UCSD-AML1 (cell line): ENCODE measurements around the gene SPEG.

Experiments
- DNase-seq: peaks from one replicate; lab custom pipeline; 2025; ENCODE audit not compliant: unreplicated experiment; lab: John Stamatoyannopoulos, UW

SPEG gene

DNA sequence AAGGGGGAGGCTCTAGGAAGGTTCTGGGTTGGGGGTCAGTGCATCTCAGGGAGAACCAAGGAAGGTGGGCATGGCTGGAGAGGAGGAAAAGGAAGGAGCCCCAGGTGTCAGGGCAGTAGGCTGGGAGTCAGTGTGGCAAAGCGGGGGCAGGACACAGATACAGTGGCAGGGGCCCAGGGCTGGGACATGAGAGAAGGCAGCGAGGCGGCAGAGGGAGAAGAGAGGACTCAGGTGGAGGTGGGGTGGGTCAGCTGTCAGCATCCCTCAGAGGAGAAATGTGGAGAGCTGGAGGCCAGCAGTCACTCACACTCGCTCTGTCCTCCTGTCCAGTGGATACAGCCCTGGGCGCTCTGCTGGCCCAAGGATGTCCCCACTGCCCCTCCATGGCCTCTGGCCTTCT, 58.4 kb downstream of the SPEG start:
- DNase-seq, result no peak

GRCh38 chr2:219494952-219495530, 60.4 kb downstream of the SPEG start:
- DNase-seq, result no peak

GRCh38 chr2:219495531-219496122, 61.0 kb downstream of the SPEG start:
- peak; percentile 55 for DNase-seq

DNA sequence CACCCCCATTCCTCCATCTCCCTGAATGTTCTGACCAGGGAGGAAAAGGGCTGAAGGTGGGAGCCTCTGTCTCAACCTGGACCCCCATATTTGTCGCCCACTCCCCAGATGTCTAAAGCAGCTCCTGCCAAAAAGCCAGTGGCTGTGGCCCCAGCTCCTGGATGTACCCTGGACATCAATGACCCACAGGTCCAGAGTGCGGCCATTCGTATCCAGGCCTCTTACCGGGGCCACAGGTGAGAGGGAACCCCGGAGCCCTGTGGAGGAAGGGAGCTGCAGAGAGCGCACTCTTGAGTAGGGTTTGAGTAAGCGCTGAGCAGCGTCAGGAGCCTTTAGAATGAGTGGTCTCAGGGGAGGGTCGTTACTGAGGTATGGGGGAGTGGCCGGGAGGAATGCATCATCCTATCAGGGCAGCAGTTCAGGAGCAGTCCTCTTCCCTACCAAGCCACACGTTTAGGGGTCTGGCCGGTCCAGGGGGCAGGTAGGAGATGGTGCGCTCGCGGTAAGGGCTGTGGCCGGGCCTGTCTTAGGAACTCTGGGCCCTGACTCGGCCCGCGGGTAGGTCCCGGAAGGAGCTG, 61.7 kb downstream of the SPEG start:
- DNase-seq, result no peak

GRCh38 chr2:219496825-219497494, 62.3 kb downstream of the SPEG start:
- no peak for DNase-seq

DNA sequence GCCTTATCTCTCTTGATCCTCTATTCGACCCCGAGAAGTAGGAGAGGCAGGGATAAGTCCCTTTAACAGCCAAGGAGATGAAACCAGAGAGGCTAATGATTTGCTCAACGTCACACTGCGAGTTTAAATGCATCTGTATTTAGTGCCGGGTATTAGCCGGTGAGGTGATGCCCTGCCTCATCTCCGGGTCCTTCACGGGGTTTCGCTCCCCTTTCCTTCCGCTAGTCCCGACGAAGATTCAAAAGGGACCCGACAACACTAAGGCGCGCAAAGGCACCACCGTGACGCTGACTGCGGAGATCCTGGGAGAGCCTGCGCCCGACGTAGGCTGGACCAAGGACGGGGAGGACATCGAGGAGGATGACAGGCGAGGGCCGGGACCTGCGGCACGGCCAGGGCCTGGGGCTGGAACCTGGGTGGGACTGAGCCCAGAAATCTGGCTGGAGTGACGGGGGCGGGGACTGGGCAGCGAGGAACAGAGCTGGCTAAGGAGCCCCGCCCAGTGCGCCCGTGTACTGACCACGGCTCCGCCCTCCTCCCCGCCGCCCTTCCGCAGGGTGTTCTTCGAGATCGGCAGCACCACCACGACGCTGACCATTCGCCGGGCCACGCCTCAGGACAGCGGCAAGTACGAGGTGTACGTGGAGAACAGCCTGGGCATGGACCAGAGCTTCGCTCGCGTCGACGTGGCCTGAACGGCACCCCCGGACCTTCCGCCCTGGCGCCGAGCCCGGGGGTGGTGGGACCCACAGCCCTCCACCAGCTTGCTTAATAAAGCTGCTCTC, 63.0 kb downstream of the SPEG start:
- DNase-seq, result peak; percentile 74

GRCh38 chr2:219498280-219499057, 63.8 kb downstream of the SPEG start, which contains the start of gene GMPPA:
TSS of gene GMPPA (plus strand) at chr2:219498891. CDS start at chr2:219499976, 1,085 bp downstream.
- peak; percentile 96 for DNase-seq

DNA sequence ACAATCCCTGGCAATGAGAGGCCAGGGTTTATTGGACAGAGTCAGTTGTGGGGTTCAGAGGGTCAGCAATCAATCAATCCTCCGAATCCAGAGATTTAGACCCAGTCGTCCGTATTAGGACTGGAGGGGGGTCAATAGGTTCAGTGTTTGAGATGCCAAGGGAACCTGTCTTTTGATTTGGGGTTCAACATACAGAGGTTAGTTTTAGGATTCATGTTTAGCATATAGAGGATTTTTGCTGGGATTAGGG, 64.3 kb downstream of the SPEG start:
- DNase-seq, result no peak

GRCh38 chr2:219499555-219499954, 64.9 kb downstream of the SPEG start:
- DNase-seq, result no peak

GRCh38 chr2:219500135-219500534, 65.5 kb downstream of the SPEG start:
- DNase-seq, result no peak

- no peak for DNase-seq
These were observed 67.2 kb downstream of the SPEG start for GRCh38 chr2:219501849-219502248.

- no peak for DNase-seq
These were observed 68.0 kb downstream of the SPEG start for GRCh38 chr2:219502618-219503017.

GRCh38 chr2:219505585-219505984, 70.9 kb downstream of the SPEG start:
- no peak for DNase-seq

DNA sequence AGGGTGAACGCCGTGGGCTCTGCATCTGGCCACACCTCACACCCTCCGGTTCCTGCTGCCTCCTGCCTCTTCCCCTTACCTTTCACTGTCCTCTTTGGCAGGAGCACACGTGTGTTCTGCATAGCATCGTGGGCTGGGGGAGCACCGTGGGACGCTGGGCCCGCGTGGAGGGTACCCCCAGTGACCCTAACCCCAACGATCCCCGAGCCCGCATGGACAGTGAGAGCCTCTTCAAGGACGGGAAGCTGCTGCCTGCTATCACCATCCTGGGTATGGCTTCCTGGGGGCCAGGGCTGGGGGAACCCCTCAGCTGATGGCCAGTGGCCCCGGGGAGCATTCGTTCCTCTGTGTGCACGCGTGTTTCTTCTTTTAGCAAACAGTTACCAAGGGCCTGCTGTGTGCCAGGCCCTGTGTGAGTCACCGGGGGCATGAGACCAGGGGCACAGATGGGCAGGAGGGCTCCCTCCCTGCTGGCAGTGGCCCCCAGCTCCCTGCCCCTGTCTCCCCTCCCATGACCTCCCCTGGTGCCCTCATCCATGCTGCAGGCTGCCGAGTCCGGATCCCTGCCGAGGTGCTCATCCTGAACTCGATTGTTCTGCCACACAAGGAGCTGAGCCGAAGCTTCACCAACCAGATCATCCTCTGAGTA, 71.6 kb downstream of the SPEG start:
- no peak for DNase-seq

- DNase-seq, result no peak
These were observed 72.3 kb downstream of the SPEG start for GRCh38 chr2:219506802-219507526.

DNA sequence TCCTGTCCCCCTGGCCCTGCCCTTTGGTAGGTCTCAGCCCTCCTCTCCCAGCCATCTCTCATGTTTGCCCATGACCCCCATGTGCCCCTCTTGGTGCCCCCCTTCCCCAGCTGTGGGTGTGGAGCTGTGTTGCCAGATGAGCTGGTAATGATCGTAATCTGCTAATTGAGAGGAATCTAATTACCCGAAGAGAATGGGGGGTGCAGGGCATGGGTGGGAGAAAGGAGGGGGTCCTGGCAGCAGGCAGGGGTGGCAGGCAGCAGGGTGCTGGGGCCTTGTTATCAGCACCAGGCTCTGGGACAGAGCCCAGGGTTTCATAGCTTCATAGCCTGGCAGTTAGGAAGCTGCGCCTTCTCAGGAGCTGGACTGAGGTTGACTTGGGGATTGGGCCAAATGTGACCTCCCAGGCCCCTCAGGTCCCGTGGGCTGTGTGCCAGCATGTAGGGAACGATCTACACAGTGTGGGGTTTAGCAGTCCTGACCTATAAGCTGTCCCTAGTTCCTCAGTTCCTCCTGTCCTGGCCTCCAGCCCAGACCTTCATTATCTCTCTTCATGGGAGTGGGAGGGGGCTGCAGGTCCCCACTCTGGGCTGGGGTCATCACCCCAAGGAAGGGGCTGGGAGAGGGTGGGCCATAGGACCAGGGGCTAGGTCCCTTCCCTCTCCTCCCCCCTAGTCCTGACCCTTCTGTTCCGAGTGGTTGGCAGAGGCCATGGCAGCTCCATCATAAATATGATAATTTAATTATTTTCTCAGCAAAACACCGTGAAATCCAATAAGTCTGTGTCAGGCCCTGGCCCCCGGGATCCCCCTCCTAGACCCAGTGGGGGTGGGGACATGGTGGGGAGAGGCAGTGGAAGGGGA, 73.2 kb downstream of the SPEG start:
- DNase-seq, result no peak

DNA sequence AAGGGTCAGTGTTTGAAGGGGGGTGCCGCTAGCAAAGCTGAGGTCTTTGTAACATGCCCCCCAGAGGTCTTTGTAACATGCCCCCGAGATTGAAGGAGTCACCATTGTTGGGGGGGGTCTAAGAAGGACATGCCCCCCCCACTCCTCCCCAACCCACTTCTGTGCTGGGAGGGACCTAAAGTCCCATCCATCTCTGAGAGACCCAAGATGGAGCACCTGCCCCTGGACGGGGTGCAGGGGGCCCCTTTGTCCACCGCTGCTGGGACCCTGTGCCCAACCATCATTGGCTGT, 73.7 kb downstream of the SPEG start:
- DNase-seq, result no peak

- no peak for DNase-seq
These were observed 74.5 kb downstream of the SPEG start for GRCh38 chr2:219508971-219509779.
